HepG2 (cell line): ENCODE results near the gene MOB3C. TPM values are rescaled to one million over a fixed set of nuclear protein-coding genes. Genes with fewer than 3 reads are reported as not detected.

Experiments used
- AHR ChIP-seq: IDR thresholded peaks from 2 replicates; pipeline ENCODE4 v1.6.1; 2018; ENCODE audit warnings: missing genetic modification reagents, missing compliant biosample characterization
- FOXJ3 ChIP-seq: sonication (generic); formaldehyde crosslinking; IDR thresholded peaks from 2 replicates; pipeline ENCODE4 v1.4.0; 2020; ENCODE audit warnings: missing genetic modification reagents, mild to moderate bottlenecking, borderline replicate concordance
- HNRNPL ChIP-seq: fragments of 200-400 bp; formaldehyde crosslinking; IDR thresholded peaks from 2 replicates; pipeline ENCODE4 v1.6.1; 2017; ENCODE audit warnings: mild to moderate bottlenecking, low read depth, low read length
- IRX3 ChIP-seq: sonication (generic); formaldehyde crosslinking; IDR thresholded peaks from 2 replicates; pipeline ENCODE4 v1.8.1; 2023; ENCODE audit warnings: mild to moderate bottlenecking, low read depth, missing genetic modification reagents, borderline replicate concordance
- KDM3A ChIP-seq: IDR thresholded peaks from 2 replicates; pipeline ENCODE4 v1.6.1; 2018; ENCODE audit warnings: low read depth, missing compliant biosample characterization
- KDM5A ChIP-seq: fragments of 200-600 bp; sonication (generic); IDR thresholded peaks from 2 replicates; pipeline ENCODE4 v1.7.0; 2018; ENCODE audit warnings: antibody characterized with exemption, mild to moderate bottlenecking, low read length, borderline replicate concordance
- MEIS2 ChIP-seq: sonication (generic); formaldehyde crosslinking; IDR thresholded peaks from 2 replicates; pipeline ENCODE4 v1.9.0; 2021; ENCODE audit warnings: mild to moderate bottlenecking, missing genetic modification reagents
- MNT ChIP-seq: fragments of 450-650 bp; IDR thresholded peaks from 2 replicates; pipeline ENCODE4 v1.6.1; 2016
- NFE2L1 ChIP-seq: sonication (generic); formaldehyde crosslinking; IDR thresholded peaks from 2 replicates; pipeline ENCODE4 v1.4.0; 2020; ENCODE audit warnings: missing genetic modification reagents, mild to moderate bottlenecking, borderline replicate concordance
- NONO ChIP-seq, 2 experiments: fragments of 450-650 bp in 1 of 2; sonication (generic) in 1 of 2; formaldehyde crosslinking in 1 of 2; IDR thresholded peaks in 1 of 2; conservative IDR thresholded peaks in 1 of 2; 2 replicates each; pipeline versions ENCODE4 v1.6.1 to v1.8.0; 2017 to 2022; ENCODE audit warnings: mild to moderate bottlenecking in 1 of 2, missing genetic modification reagents in 1 of 2, moderate library complexity in 1 of 2
- PRDM15 ChIP-seq: sonication (generic); formaldehyde crosslinking; IDR thresholded peaks from 2 replicates; pipeline ENCODE4 v1.4.0; 2020; ENCODE audit warnings: missing genetic modification reagents
- THAP8 ChIP-seq: sonication (generic); formaldehyde crosslinking; IDR thresholded peaks from 2 replicates; pipeline ENCODE4 v1.5.1; 2020; ENCODE audit warnings: missing genetic modification reagents, mild to moderate bottlenecking, borderline replicate concordance
- ZFP1 ChIP-seq: IDR thresholded peaks from 2 replicates; pipeline ENCODE4 v1.6.1; 2016
- ZMYM4 ChIP-seq: sonication (generic); formaldehyde crosslinking; IDR thresholded peaks from 2 replicates; pipeline ENCODE4 v1.8.1; 2023; ENCODE audit warnings: mild to moderate bottlenecking, missing genetic modification reagents
- ZNF121 ChIP-seq: sonication (generic); formaldehyde crosslinking; IDR thresholded peaks from 2 replicates; pipeline ENCODE4 v1.5.0; 2020; ENCODE audit warnings: mild to moderate bottlenecking, missing genetic modification reagents
- ZNF136 ChIP-seq: sonication (generic); formaldehyde crosslinking; IDR thresholded peaks from 2 replicates; pipeline ENCODE4 v1.8.1; 2022; ENCODE audit warnings: low read depth, mild to moderate bottlenecking, moderate library complexity, missing genetic modification reagents
- ZNF205 ChIP-seq: IDR thresholded peaks from 2 replicates; pipeline ENCODE4 v1.6.1; 2018; ENCODE audit warnings: missing biosample characterization, missing genetic modification reagents
- ZNF580 ChIP-seq: IDR thresholded peaks from 2 replicates; pipeline ENCODE4 v1.6.1; 2016; ENCODE audit warnings: low read depth, borderline replicate concordance
- ZNF652 ChIP-seq: IDR thresholded peaks from 2 replicates; pipeline ENCODE4 v1.6.1; 2016; ENCODE audit warnings: low read depth, borderline replicate concordance
- ZNF891 ChIP-seq: sonication (generic); formaldehyde crosslinking; IDR thresholded peaks from 2 replicates; pipeline ENCODE4 v1.5.0; 2020; ENCODE audit warnings: mild to moderate bottlenecking, missing genetic modification reagents
- ZXDC ChIP-seq: sonication (generic); formaldehyde crosslinking; IDR thresholded peaks from 2 replicates; pipeline ENCODE4 v1.5.0; 2020; ENCODE audit warnings: mild to moderate bottlenecking, missing genetic modification reagents
- polyA plus RNA-seq, 8 experiments: library from polyadenylated mRNA; depleted of rRNA in 3 of 8; stranded (reverse) in 7 of 8; unstranded in 1 of 8; fragments of >200 nt; fragmentation: Illumina TruSeq in 4 of 8; extraction: Trizol in 4 of 8; gene quantifications; 2 replicates each; pipeline versions ENCODE4 v1.2.1 to v1.2.3, GENCODE V29; 2011 to 2016; ENCODE audit warnings: low read depth in 4 of 8, missing spikeins in 1 of 8, mixed read lengths in 1 of 8; ENCODE audit not compliant: insufficient read depth in 1 of 8
- total RNA-seq, 5 experiments: library from RNA; depleted of rRNA; stranded (reverse); fragments of >200 nt; fragmentation: Illumina TruSeq; extraction: Trizol; gene quantifications; 2 replicates each; pipeline ENCODE4 v1.2.3, GENCODE V29; 2016; ENCODE audit warnings: low read depth in 1 of 5

The MOB3C gene
- total and polyA plus RNA-seq, 2 of the 13 experiments (the other 11 are each of a cell fraction or from before 2014, with no cell fraction given), result 3.5 to 4.1 TPM

GRCh38 chr1:46616277-46617107 lies at the start of gene MOB3C (continued):
- TF ChIP-seq ZNF205 (no peak), ZFP1 (CRISPR knock-in tag) (no peak), PRDM15 (no peak), KDM3A (no peak), NFE2L1 (no peak), ZNF121 (CRISPR knock-in tag) (no peak), ZNF580 (CRISPR knock-in tag) (no peak), NONO (IDR thresholded peaks at IDR 0.05) (no peak), NONO (CRISPR knock-in tag; conservative IDR thresholded peaks at IDR 0.05) (no peak), ZNF652 (CRISPR knock-in tag) (no peak), ZXDC (no peak), IRX3 (CRISPR knock-in tag) (no peak), AHR (CRISPR knock-in tag) (no peak), MNT (no peak), ZMYM4 (CRISPR knock-in tag) (peak; percentile 52; the same call in 1 of the 2 replicates), MEIS2 (CRISPR knock-in tag) (no peak), KDM5A (no peak), FOXJ3 (CRISPR knock-in tag) (no peak), ZNF136 (CRISPR knock-in tag) (no peak), ZNF891 (CRISPR knock-in tag) (no peak), HNRNPL (no peak), THAP8 (CRISPR knock-in tag) (no peak)
